Smooth muscle cell (in vitro differentiated cells): ENCODE data around the gene SLIT1. TPM values are rescaled to one million over a fixed set of nuclear protein-coding genes. Genes with fewer than 3 reads are reported as not detected.

Experiments used
- DNase-seq: peaks from one replicate; lab custom pipeline; 2025; ENCODE audit not compliant: unreplicated experiment; lab: John Stamatoyannopoulos, UW
- H2AFZ ChIP-seq: fragments of 200-600 bp; sonication (generic); 2 replicates; pipeline ENCODE4 v1.6.0; 2016; ENCODE audit warnings: antibody characterized with exemption, low read depth, mild to moderate bottlenecking
- H3F3A ChIP-seq: fragments of 200-600 bp; sonication (generic); 2 replicates; pipeline ENCODE4 v1.6.0; 2017; ENCODE audit warnings: antibody characterized with exemption, low read depth
- H3K27ac ChIP-seq: fragments of 200-600 bp; sonication (generic); 2 replicates; pipeline ENCODE4 v1.5.1; 2016; ENCODE audit warnings: low read depth, mild to moderate bottlenecking
- H3K27me3 ChIP-seq: fragments of 200-600 bp; sonication (generic); 2 replicates; pipeline ENCODE4 v1.6.1; 2016; ENCODE audit warnings: low read depth, mild to moderate bottlenecking
- H3K36me3 ChIP-seq: fragments of 200-600 bp; sonication (generic); 2 replicates; pipeline ENCODE4 v1.5.1; 2016; ENCODE audit warnings: low read depth
- H3K4me1 ChIP-seq: fragments of 200-600 bp; sonication (generic); 2 replicates; pipeline ENCODE4 v1.5.1; 2016; ENCODE audit warnings: low read depth
- H3K4me2 ChIP-seq: fragments of 200-600 bp; sonication (generic); 2 replicates; pipeline ENCODE4 v1.6.0; 2016; ENCODE audit warnings: mild to moderate bottlenecking
- H3K4me3 ChIP-seq: fragments of 200-600 bp; sonication (generic); 2 replicates; pipeline ENCODE4 v1.5.1; 2016; ENCODE audit warnings: mild to moderate bottlenecking
- H3K79me2 ChIP-seq: fragments of 200-600 bp; sonication (generic); 2 replicates; pipeline ENCODE4 v1.6.0; 2016; ENCODE audit warnings: low read depth, mild to moderate bottlenecking
- H3K9ac ChIP-seq: fragments of 200-600 bp; sonication (generic); 2 replicates; pipeline ENCODE4 v1.6.0; 2016; ENCODE audit warnings: low read depth
- H3K9me3 ChIP-seq: fragments of 200-600 bp; sonication (generic); replicated peaks from 2 replicates; pipeline ENCODE4 v1.5.1; 2016; ENCODE audit warnings: low read depth
- H4K20me1 ChIP-seq: fragments of 200-600 bp; sonication (generic); 2 replicates; pipeline ENCODE4 v1.6.0; 2016; ENCODE audit warnings: low read depth
- CTCF ChIP-seq: fragments of 200-600 bp; sonication (generic); IDR thresholded peaks from 2 replicates; pipeline ENCODE4 v1.5.1; 2017; ENCODE audit warnings: borderline replicate concordance, mild to moderate bottlenecking, antibody characterized with exemption; ENCODE audit not compliant: insufficient read depth, poor library complexity, severe bottlenecking
- WGBS: methylation state at CpG from one replicate; pipeline ENCODE4 v1.1.7; 2016; ENCODE audit warnings: low lambda C conversion rate; 5-methylcytosine and 5-hydroxymethylcytosine counted together
- polyA plus RNA-seq: library from polyadenylated mRNA; unstranded; fragments of >200 nt; fragmentation: Nextera tagmentation; extraction: Ambion mirVana; gene quantifications from 2 replicates; pipeline ENCODE4 v1.2.1, GENCODE V29; 2016
- total RNA-seq: library from RNA; depleted of rRNA; stranded (reverse); fragments of >200 nt; gene quantifications from 2 replicates; pipeline ENCODE4 v1.2.3, GENCODE V29; 2014

The SLIT1 gene
- total and polyA plus RNA-seq, 2 experiments from 2014 or later: 0.15 TPM; not detected in 1

GRCh38 chr10:97224483-97225435, 39.0 kb upstream of the SLIT1 start:
- Histone ChIP-seq H3K36me3 (no peaks in the 10 kb centered on the region), H3K4me2 (no peak overlapping the region), H2AFZ (no peak overlapping the region), H3K27ac (no peak overlapping the region), H3K4me3 (no peak overlapping the region), H3K9me3 (no peaks in the 10 kb centered on the region), H3K79me2 (no peaks in the 10 kb centered on the region), H3F3A (no peaks in the 10 kb centered on the region), H3K27me3 (no peaks in the 10 kb centered on the region), H4K20me1 (no peaks in the 10 kb centered on the region), H3K4me1 (peaks cover 4% of the 10 kb centered on the region), H3K9ac (no peak overlapping the region)
- DNase-seq: no peak
- TF ChIP-seq CTCF: no peak
- WGBS: 98% methylated on average over 4 of the region's 4 CpGs

GRCh38 chr10:97222326-97222961, 36.7 kb upstream of the SLIT1 start:
- no peaks in the 10 kb centered on the region for H3K36me3 ChIP-seq
- H3F3A ChIP-seq: no peaks in the 10 kb centered on the region
- no peaks in the 10 kb centered on the region for H3K27me3 ChIP-seq
- DNase-seq: no peak
- H3K9ac ChIP-seq: no peak overlapping the region
- H3K4me2 ChIP-seq: no peak overlapping the region
- no peaks in the 10 kb centered on the region for H3K79me2 ChIP-seq
- H2AFZ ChIP-seq: no peak overlapping the region
- no peaks in the 10 kb centered on the region for H4K20me1 ChIP-seq
- no peak for TF ChIP-seq CTCF
- no peak overlapping the region for H3K27ac ChIP-seq
- no peak overlapping the region for H3K4me3 ChIP-seq
- H3K9me3 ChIP-seq: no peaks in the 10 kb centered on the region
- H3K4me1 ChIP-seq: peaks cover 4% of the 10 kb centered on the region
- 62% methylated on average over 6 of the region's 6 CpGs for WGBS

- Histone ChIP-seq H4K20me1 (no peaks in the 10 kb centered on the region), H3F3A (no peaks in the 10 kb centered on the region), H3K79me2 (no peaks in the 10 kb centered on the region), H3K36me3 (no peaks in the 10 kb centered on the region), H2AFZ (no peak overlapping the region), H3K27me3 (no peaks in the 10 kb centered on the region), H3K4me3 (no peak overlapping the region), H3K27ac (no peak overlapping the region), H3K4me2 (no peak overlapping the region), H3K4me1 (peaks cover 4% of the 10 kb centered on the region), H3K9ac (no peak overlapping the region), H3K9me3 (no peaks in the 10 kb centered on the region)
- no peak for TF ChIP-seq CTCF
- no peak for DNase-seq
- WGBS: 97% methylated on average over 3 of the region's 3 CpGs
Measured at GRCh38 chr10:97220355-97220754, 34.6 kb upstream of the SLIT1 start.
